ENCODE measurements around the gene TADA1. TPM values are rescaled to one million over a fixed set of nuclear protein-coding genes. Genes with fewer than 3 reads are reported as not detected.

The TADA1 gene
- polyA plus RNA-seq, 1 of the 3 experiments (the other 2 are of a cell fraction) = 9.3 TPM

DNA sequence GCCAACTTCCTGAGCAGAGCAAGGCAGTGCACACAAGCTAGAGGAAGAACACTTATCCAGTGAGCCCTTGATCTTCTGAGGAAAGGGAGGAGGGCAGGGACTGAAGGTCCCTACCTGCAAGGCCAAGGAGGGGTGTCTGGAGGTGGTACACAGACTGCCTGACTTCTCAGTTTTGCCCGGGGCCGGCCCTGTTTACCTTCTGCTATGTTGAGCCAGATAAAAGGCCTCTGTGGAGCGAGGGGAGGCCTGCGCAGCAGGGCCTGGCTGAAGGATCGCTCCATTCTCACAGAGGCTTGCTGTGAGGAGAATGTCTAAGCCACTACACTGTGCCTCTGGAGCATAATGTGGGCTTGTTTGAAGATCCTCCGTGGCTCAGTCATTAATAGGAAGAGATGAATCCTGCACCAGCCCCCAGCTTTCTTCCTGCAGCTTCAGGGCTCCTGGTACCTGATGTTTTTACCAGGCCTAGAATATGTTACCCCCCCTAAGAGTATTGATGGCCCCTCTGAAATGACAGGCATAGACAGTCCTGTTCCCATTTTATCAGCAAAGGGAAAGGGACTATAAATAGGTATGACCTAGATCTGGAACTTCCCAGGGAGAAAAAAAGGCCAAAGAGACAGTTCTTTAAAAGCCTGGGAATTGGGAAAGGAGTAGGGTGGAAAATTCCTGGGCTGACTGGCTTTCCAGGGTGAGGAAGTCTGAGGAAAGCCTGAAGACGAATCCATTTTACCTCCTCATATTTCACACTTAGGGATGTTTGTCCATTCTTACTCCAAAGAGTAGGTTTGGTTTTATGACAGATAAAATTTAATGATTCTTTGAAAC, 32.1 kb downstream of the TADA1 start:
- TF ChIP-seq, protein P1, sequence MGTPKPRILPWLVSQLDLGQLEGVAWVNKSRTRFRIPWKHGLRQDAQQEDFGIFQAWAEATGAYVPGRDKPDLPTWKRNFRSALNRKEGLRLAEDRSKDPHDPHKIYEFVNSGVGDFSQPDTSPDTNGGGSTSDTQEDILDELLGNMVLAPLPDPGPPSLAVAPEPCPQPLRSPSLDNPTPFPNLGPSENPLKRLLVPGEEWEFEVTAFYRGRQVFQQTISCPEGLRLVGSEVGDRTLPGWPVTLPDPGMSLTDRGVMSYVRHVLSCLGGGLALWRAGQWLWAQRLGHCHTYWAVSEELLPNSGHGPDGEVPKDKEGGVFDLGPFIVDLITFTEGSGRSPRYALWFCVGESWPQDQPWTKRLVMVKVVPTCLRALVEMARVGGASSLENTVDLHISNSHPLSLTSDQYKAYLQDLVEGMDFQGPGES (IDR thresholded peaks at IDR 0.05; ENCODE audit: low read depth, low read length) = no peak
- TF ChIP-seq RXRA (IDR thresholded peaks at IDR 0.05; ENCODE audit: borderline replicate concordance, low read depth) = no peak
- TF ChIP-seq FOXM1 (IDR thresholded peaks at IDR 0.05; ENCODE audit: low read depth) = no peak
- no peak for TF ChIP-seq NRF1 (IDR thresholded peaks at IDR 0.05; ENCODE audit: low read depth, low read length)
- no peak for TF ChIP-seq GABPA (IDR thresholded peaks at IDR 0.05; ENCODE audit: low read depth)
- TF ChIP-seq YY1 (IDR thresholded peaks at IDR 0.05; ENCODE audit: low read depth) = no peak
- TF ChIP-seq EP300 (IDR thresholded peaks at IDR 0.05; ENCODE audit: borderline replicate concordance in 1 of 2, low read depth in 1 of 2, low read length in 1 of 2) = no peak
- TF ChIP-seq MXI1 (IDR thresholded peaks at IDR 0.05; ENCODE audit: low read depth, low read length) = no peak
- no peak for TF ChIP-seq TCF12 (IDR thresholded peaks at IDR 0.05)
- TF ChIP-seq SMC3 (IDR thresholded peaks at IDR 0.05; ENCODE audit: low read depth, low read length) = no peak
- TF ChIP-seq, protein P2, sequence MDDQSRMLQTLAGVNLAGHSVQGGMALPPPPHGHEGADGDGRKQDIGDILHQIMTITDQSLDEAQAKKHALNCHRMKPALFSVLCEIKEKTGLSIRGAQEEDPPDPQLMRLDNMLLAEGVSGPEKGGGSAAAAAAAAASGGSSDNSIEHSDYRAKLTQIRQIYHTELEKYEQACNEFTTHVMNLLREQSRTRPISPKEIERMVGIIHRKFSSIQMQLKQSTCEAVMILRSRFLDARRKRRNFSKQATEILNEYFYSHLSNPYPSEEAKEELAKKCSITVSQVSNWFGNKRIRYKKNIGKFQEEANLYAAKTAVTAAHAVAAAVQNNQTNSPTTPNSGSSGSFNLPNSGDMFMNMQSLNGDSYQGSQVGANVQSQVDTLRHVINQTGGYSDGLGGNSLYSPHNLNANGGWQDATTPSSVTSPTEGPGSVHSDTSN (IDR thresholded peaks at IDR 0.05) = no peak
- H2AFZ ChIP-seq (ENCODE audit: low read depth) = no peak overlapping the region
- H3K9me3 ChIP-seq = no peaks in the 10 kb centered on the region
- 89% methylated on average over 3 of the region's 7 CpGs for WGBS (ENCODE audit: low lambda C conversion rate)
- H3K27ac ChIP-seq (ENCODE audit: low read depth in 2 of 2, low read length in 1 of 2) = no peak overlapping the region
- POLR2A ChIA-PET = interaction anchor here (1.4 kb wide), 1 partner anchor 10 kb away, joined by 5 read pairs; no protein-coding TSS in a partner anchor
- H3F3A ChIP-seq (replicated peaks; ENCODE audit: insufficient read depth) = no peaks in the 10 kb centered on the region
- H3K27me3 ChIP-seq (ENCODE audit: insufficient read depth) = no peaks in the 10 kb centered on the region
- H3K36me3 ChIP-seq (replicated peaks in 1 of 2; ENCODE audit: control insufficient read depth in 1 of 2, insufficient read depth in 2 of 2, low read length in 1 of 2) = peaks cover 60 to 82% of the 10 kb centered on the region in 2 experiments
- peaks cover 15% of the 10 kb centered on the region in 2 experiments; a peak in 3 of 4 replicates for H3K4me1 ChIP-seq (ENCODE audit: control insufficient read depth in 1 of 2, insufficient read depth in 2 of 2, low read depth in 1 of 2, low read length in 1 of 2)
- H4K20me1 ChIP-seq (ENCODE audit: insufficient read depth) = peaks cover 4% of the 10 kb centered on the region; the same call in 1 of the 2 replicates
- CTCF ChIA-PET = interaction anchor here (2.2 kb wide), 1 partner anchor 9 kb away, joined by 8 read pairs; no protein-coding TSS in a partner anchor
- no peak for DNase-seq
- no peak overlapping the region for H3K4me2 ChIP-seq
- H3K9me2 ChIP-seq = no peaks in the 10 kb centered on the region
- H3K79me2 ChIP-seq (ENCODE audit: insufficient read depth) = peaks cover 59% of the 10 kb centered on the region
- no peak overlapping the region for H3K4me3 ChIP-seq (ENCODE audit: low read depth in 2 of 2, low read length in 1 of 2)
- no peak overlapping the region for H3K9ac ChIP-seq

DNA sequence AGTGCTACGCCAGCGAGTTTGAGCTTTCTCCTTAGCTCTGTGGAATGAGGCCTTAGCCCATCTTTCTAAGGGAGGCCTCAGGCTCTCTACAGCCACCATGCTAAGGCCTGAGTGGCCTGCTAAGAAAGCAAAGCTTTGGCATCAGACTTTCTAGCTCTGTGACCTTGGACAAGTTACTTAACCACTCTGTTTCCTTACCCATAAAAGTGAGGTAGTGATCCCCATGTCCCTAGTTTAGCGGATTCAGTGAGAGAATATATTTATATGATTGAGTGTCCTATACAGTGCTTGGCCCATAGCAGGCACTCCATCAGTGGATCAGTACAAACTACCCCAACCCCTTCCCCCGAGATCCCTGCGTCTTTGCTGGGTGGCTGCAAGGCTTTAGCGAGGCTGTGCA, 32.7 kb downstream of the TADA1 start:
- Histone ChIP-seq H3K36me3 (replicated peaks in 1 of 2; ENCODE audit: control insufficient read depth in 1 of 2, insufficient read depth in 2 of 2, low read length in 1 of 2) (peaks cover 54 to 75% of the 10 kb centered on the region in 2 experiments), H3K9ac (no peak overlapping the region), H3K27me3 (ENCODE audit: insufficient read depth) (no peaks in the 10 kb centered on the region), H3K4me2 (no peak overlapping the region), H3K4me3 (ENCODE audit: low read depth in 2 of 2, low read length in 1 of 2) (no peak overlapping the region), H3K79me2 (ENCODE audit: insufficient read depth) (peaks cover 57% of the 10 kb centered on the region), H4K20me1 (ENCODE audit: insufficient read depth) (peaks cover 4% of the 10 kb centered on the region; the same call in 1 of the 2 replicates), H3K4me1 (ENCODE audit: control insufficient read depth in 1 of 2, insufficient read depth in 2 of 2, low read depth in 1 of 2, low read length in 1 of 2) (peaks cover 15 to 21% of the 10 kb centered on the region in 2 experiments; a peak in 3 of 4 replicates), H3F3A (replicated peaks; ENCODE audit: insufficient read depth) (no peaks in the 10 kb centered on the region), H3K27ac (ENCODE audit: low read depth in 2 of 2, low read length in 1 of 2) (no peak overlapping the region), H2AFZ (ENCODE audit: low read depth) (no peak overlapping the region), H3K9me2 (no peaks in the 10 kb centered on the region), H3K9me3 (no peaks in the 10 kb centered on the region)
- POLR2A ChIA-PET = interaction anchor here (1.4 kb wide), 1 partner anchor 11 kb away, joined by 5 read pairs; no protein-coding TSS in a partner anchor
- DNase-seq = no peak
- 100% methylated on average over 4 of the region's 6 CpGs for WGBS (ENCODE audit: low lambda C conversion rate)
- CTCF ChIA-PET = interaction anchor here (2.2 kb wide), 1 partner anchor 10 kb away, joined by 8 read pairs; no protein-coding TSS in a partner anchor
- no peak for TF ChIP-seq GABPA (IDR thresholded peaks at IDR 0.05; ENCODE audit: low read depth)
- no peak for TF ChIP-seq FOXJ3 (CRISPR knock-in tag; IDR thresholded peaks at IDR 0.05)
- TF ChIP-seq, protein P3, sequence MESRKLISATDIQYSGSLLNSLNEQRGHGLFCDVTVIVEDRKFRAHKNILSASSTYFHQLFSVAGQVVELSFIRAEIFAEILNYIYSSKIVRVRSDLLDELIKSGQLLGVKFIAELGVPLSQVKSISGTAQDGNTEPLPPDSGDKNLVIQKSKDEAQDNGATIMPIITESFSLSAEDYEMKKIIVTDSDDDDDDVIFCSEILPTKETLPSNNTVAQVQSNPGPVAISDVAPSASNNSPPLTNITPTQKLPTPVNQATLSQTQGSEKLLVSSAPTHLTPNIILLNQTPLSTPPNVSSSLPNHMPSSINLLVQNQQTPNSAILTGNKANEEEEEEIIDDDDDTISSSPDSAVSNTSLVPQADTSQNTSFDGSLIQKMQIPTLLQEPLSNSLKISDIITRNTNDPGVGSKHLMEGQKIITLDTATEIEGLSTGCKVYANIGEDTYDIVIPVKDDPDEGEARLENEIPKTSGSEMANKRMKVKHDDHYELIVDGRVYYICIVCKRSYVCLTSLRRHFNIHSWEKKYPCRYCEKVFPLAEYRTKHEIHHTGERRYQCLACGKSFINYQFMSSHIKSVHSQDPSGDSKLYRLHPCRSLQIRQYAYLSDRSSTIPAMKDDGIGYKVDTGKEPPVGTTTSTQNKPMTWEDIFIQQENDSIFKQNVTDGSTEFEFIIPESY (IDR thresholded peaks at IDR 0.05; ENCODE audit: borderline replicate concordance, low read depth) = no peak
- no peak for TF ChIP-seq TAF1 (IDR thresholded peaks at IDR 0.05; ENCODE audit: borderline replicate concordance, low read depth, low read length)
- TF ChIP-seq NRF1 (IDR thresholded peaks at IDR 0.05; ENCODE audit: low read depth, low read length) = no peak
- no peak for TF ChIP-seq CHD2 (IDR thresholded peaks at IDR 0.05; ENCODE audit: low read length, partially characterized antibody)
- TF ChIP-seq, protein P4, sequence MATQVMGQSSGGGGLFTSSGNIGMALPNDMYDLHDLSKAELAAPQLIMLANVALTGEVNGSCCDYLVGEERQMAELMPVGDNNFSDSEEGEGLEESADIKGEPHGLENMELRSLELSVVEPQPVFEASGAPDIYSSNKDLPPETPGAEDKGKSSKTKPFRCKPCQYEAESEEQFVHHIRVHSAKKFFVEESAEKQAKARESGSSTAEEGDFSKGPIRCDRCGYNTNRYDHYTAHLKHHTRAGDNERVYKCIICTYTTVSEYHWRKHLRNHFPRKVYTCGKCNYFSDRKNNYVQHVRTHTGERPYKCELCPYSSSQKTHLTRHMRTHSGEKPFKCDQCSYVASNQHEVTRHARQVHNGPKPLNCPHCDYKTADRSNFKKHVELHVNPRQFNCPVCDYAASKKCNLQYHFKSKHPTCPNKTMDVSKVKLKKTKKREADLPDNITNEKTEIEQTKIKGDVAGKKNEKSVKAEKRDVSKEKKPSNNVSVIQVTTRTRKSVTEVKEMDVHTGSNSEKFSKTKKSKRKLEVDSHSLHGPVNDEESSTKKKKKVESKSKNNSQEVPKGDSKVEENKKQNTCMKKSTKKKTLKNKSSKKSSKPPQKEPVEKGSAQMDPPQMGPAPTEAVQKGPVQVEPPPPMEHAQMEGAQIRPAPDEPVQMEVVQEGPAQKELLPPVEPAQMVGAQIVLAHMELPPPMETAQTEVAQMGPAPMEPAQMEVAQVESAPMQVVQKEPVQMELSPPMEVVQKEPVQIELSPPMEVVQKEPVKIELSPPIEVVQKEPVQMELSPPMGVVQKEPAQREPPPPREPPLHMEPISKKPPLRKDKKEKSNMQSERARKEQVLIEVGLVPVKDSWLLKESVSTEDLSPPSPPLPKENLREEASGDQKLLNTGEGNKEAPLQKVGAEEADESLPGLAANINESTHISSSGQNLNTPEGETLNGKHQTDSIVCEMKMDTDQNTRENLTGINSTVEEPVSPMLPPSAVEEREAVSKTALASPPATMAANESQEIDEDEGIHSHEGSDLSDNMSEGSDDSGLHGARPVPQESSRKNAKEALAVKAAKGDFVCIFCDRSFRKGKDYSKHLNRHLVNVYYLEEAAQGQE (IDR thresholded peaks at IDR 0.05; ENCODE audit: low read depth, low read length) = no peak
- TF ChIP-seq RCOR1 (IDR thresholded peaks at IDR 0.05; ENCODE audit: low read length) = no peak
- no peak for TF ChIP-seq ELF1 (IDR thresholded peaks at IDR 0.05)
- TF ChIP-seq JUND (IDR thresholded peaks at IDR 0.05) = no peak

All from SK-N-SH (cell line).